Measurements from ENCODE around the gene CAPN10. TPM values are rescaled to one million over a fixed set of nuclear protein-coding genes. Genes with fewer than 3 reads are reported as not detected.

The CAPN10 gene
- 15.6 and 16.2 TPM in 2 replicates for total RNA-seq

GRCh38 chr2:240586198-240586918, at the start of gene CAPN10:
CAPN10 (plus strand) TSS chr2:240586734; CDS start chr2:240586912, 178 bp downstream.

GRCh38 chr2:240557808-240558207, 28.7 kb upstream of the CAPN10 start, which contains the start of gene ANKMY1:
ANKMY1 (minus strand) TSS chr2:240557988; CDS start chr2:240557335, 653 bp downstream.

GRCh38 chr2:240560084-240560479, 26.5 kb upstream of the CAPN10 start, which contains the start of gene DUSP28:
DUSP28 (plus strand) TSS chr2:240560357; CDS start chr2:240560685, 328 bp downstream.

GRCh38 chr2:240567872-240568677, 18.5 kb upstream of the CAPN10 start, which contains the start of gene RNPEPL1:
RNPEPL1 (plus strand) TSS chr2:240568484; CDS start chr2:240568587, 103 bp downstream.

GRCh38 chr2:240624950-240625621, 38.6 kb downstream of the CAPN10 start, which contains the start of gene GPR35:
GPR35 (plus strand) TSS chr2:240625480; CDS start chr2:240629953, 4,473 bp downstream.

Other genes starting within 250 kb of the CAPN10 start
- 122 and 162 TPM in 2 replicates for gene GPC1, start 151.1 kb upstream of the CAPN10 start, total RNA-seq
- 3.5 and 6.1 TPM in 2 replicates for gene ANKMY1, start 28.7 kb upstream of the CAPN10 start, total RNA-seq
- gene DUSP28, start 26.4 kb upstream of the CAPN10 start, total RNA-seq: 2.5 and 4.6 TPM in 2 replicates
- gene RNPEPL1, start 18.2 kb upstream of the CAPN10 start, total RNA-seq: 18.6 and 35.8 TPM in 2 replicates
- gene GPR35, start 38.7 kb downstream of the CAPN10 start, total RNA-seq: not detected in 2 replicates
- not detected in 2 replicates for gene AQP12B, start 96.2 kb downstream of the CAPN10 start, total RNA-seq
- not detected in 2 replicates for gene AQP12A, start 105.1 kb downstream of the CAPN10 start, total RNA-seq
- not detected in 2 replicates for gene KIF1A, start 233.5 kb downstream of the CAPN10 start, total RNA-seq

All from hair follicular keratinocyte (primary cell).